Neural cell (in vitro differentiated cells): ENCODE measurements around the gene COX8A. TPM values are rescaled to one million over a fixed set of nuclear protein-coding genes. Genes with fewer than 3 reads are reported as not detected.

Experiments used
- H2AFZ ChIP-seq: fragments of 200-600, 300-800 bp; sonication (generic), shearing (Covaris generic); 2 replicates; pipeline ENCODE4 v1.6.0; 2014; ENCODE audit warnings: low read depth, mild to moderate bottlenecking, antibody characterized with exemption, low read length, moderate library complexity
- H3F3A ChIP-seq: fragments of 200-600 bp; shearing (Covaris generic); 2 replicates; pipeline ENCODE4 v1.6.1; 2016; ENCODE audit warnings: mild to moderate bottlenecking, moderate library complexity, mixed read lengths, antibody characterized with exemption, low read length; ENCODE audit not compliant: insufficient read depth, poor library complexity, severe bottlenecking
- H3K27ac ChIP-seq: fragments of 200-600, 300-800 bp; sonication (generic), shearing (Covaris generic); 2 replicates; pipeline ENCODE4 v1.5.1; 2014; ENCODE audit warnings: mild to moderate bottlenecking, low read length, moderate library complexity
- H3K27me3 ChIP-seq: fragments of 300-800, 200-600 bp; sonication (generic), shearing (Covaris generic); 2 replicates; pipeline ENCODE4 v1.6.0; 2014; ENCODE audit warnings: mild to moderate bottlenecking, low read depth, low read length, moderate library complexity; ENCODE audit not compliant: insufficient read depth
- H3K36me3 ChIP-seq: fragments of 300-800, 200-600 bp; sonication (generic), shearing (Covaris generic); 2 replicates; pipeline ENCODE4 v1.5.1; 2014; ENCODE audit warnings: mild to moderate bottlenecking, antibody characterized with exemption, low read length, moderate library complexity; ENCODE audit not compliant: insufficient read depth
- H3K4me2 ChIP-seq: fragments of 300-800, 200-600 bp; sonication (generic), shearing (Covaris generic); 2 replicates; pipeline ENCODE4 v1.6.0; 2014; ENCODE audit warnings: mild to moderate bottlenecking, low read length
- H3K4me3 ChIP-seq: fragments of 300-800, 200-600 bp; sonication (generic), shearing (Covaris generic); 2 replicates; pipeline ENCODE4 v1.5.1; 2014; ENCODE audit warnings: mild to moderate bottlenecking, low read length, moderate library complexity
- H3K79me2 ChIP-seq: fragments of 200-600 bp; shearing (Covaris generic); replicated peaks from 2 replicates; pipeline ENCODE4 v1.6.0; 2014; ENCODE audit warnings: mild to moderate bottlenecking, low read length, moderate library complexity; ENCODE audit not compliant: insufficient read depth
- H3K9ac ChIP-seq: fragments of 300-800, 200-600 bp; sonication (generic), shearing (Covaris generic); 2 replicates; pipeline ENCODE4 v1.6.1; 2016; ENCODE audit warnings: mild to moderate bottlenecking, low read length, mixed read lengths
- H3K9me2 ChIP-seq: fragments of 200-600 bp; shearing (Covaris generic); 2 replicates; pipeline ENCODE4 v1.6.1; 2016; ENCODE audit warnings: mild to moderate bottlenecking, low read length, mixed read lengths; ENCODE audit not compliant: insufficient read depth
- H3K9me3 ChIP-seq: fragments of 200-600, 300-800 bp; sonication (generic), shearing (Covaris generic); 2 replicates; pipeline ENCODE4 v1.6.1; 2016; ENCODE audit warnings: mild to moderate bottlenecking, mixed run types, low read length, moderate library complexity, mixed read lengths
- H4K20me1 ChIP-seq: fragments of 200-600 bp; shearing (Covaris generic); 2 replicates; pipeline ENCODE4 v1.6.1; 2016; ENCODE audit warnings: mild to moderate bottlenecking, mixed run types; ENCODE audit not compliant: insufficient read depth
- CTCF ChIP-seq: fragments of 450-650 bp; IDR thresholded peaks from 2 replicates; pipeline ENCODE4 v1.5.1; 2014; ENCODE audit warnings: antibody characterized with exemption, mild to moderate bottlenecking, moderate library complexity; ENCODE audit not compliant: poor library complexity, severe bottlenecking
- EZH2 ChIP-seq: fragments of 200-600, 300-800 bp; shearing (Covaris generic), sonication (generic); IDR thresholded peaks from 2 replicates; pipeline ENCODE4 v1.6.1; 2014; ENCODE audit warnings: antibody characterized with exemption, low read length, borderline replicate concordance, mild to moderate bottlenecking; ENCODE audit not compliant: insufficient read depth, poor library complexity, severe bottlenecking
- MXI1 ChIP-seq: fragments of 450-650 bp; conservative IDR thresholded peaks from 2 replicates; pipeline ENCODE4 v1.6.1; 2014; ENCODE audit warnings: antibody characterized with exemption, mild to moderate bottlenecking; ENCODE audit not compliant: poor library complexity, severe bottlenecking
- POLR2AphosphoS5 ChIP-seq: IDR thresholded peaks from 2 replicates; pipeline ENCODE4 v1.6.1; 2012
- RAD21 ChIP-seq: fragments of 450-650 bp; conservative IDR thresholded peaks from 2 replicates; pipeline ENCODE4 v1.6.1; 2014; ENCODE audit warnings: antibody characterized with exemption, mild to moderate bottlenecking, moderate library complexity
- SMC3 ChIP-seq: fragments of 450-650 bp; conservative IDR thresholded peaks from 2 replicates; pipeline ENCODE4 v1.6.1; 2014; ENCODE audit warnings: antibody characterized with exemption, mild to moderate bottlenecking, moderate library complexity; ENCODE audit not compliant: poor library complexity
- polyA plus RNA-seq: library from polyadenylated mRNA; depleted of rRNA; stranded (reverse); fragments of >200 nt; gene quantifications from 2 replicates; pipeline ENCODE4 v1.2.3, GENCODE V29; 2014

COX8A gene
- polyA plus RNA-seq, 1 donor from 2014 or later: 863 TPM

- Histone ChIP-seq H2AFZ (no peak overlapping the region), H3K9me2 (no peaks in the 10 kb centered on the region), H3K27me3 (no peaks in the 10 kb centered on the region), H3K79me2 (no peaks in the 10 kb centered on the region), H3K9ac (peak overlapping the region; percentile 3), H3K4me2 (no peak overlapping the region), H3K9me3 (no peaks in the 10 kb centered on the region), H3K36me3 (no peaks in the 10 kb centered on the region), H3K27ac (no peak overlapping the region), H3K4me3 (no peak overlapping the region), H4K20me1 (no peaks in the 10 kb centered on the region), H3F3A (no peaks in the 10 kb centered on the region)
- TF ChIP-seq SMC3: peak; percentile 52
- TF ChIP-seq EZH2: no peak
- TF ChIP-seq CTCF: peak; percentile 60
- no peak for TF ChIP-seq POLR2AphosphoS5
- TF ChIP-seq RAD21: peak; percentile 57
Observed at GRCh38 chr11:63998558-63999348, 24.3 kb downstream of the COX8A start.

- Histone ChIP-seq H3K4me2 (no peak overlapping the region), H3K9ac (peak overlapping the region; percentile 5), H3K9me2 (no peaks in the 10 kb centered on the region), H3F3A (no peaks in the 10 kb centered on the region), H3K27me3 (no peaks in the 10 kb centered on the region), H3K79me2 (no peaks in the 10 kb centered on the region), H3K4me3 (peak overlapping the region; percentile 21), H2AFZ (no peak overlapping the region), H4K20me1 (no peaks in the 10 kb centered on the region), H3K36me3 (no peaks in the 10 kb centered on the region), H3K9me3 (no peaks in the 10 kb centered on the region), H3K27ac (no peak overlapping the region)
- TF ChIP-seq CTCF: peak; percentile 4
- no peak for TF ChIP-seq MXI1
- peak; percentile 6 for TF ChIP-seq RAD21
Observed at GRCh38 chr11:63999349-64000025, 25.1 kb downstream of the COX8A start.
